Ammon's horn (tissue), 1 donor: ENCODE data around the gene BPHL.
"Not testable (repeated sequence)": the region's sequence is repeated elsewhere in the genome, so short reads cannot be mapped to it uniquely, and the experiment has no call there.

Experiments
- DNase-seq: peaks from one replicate; pipeline ENCODE4 v3.0.0-alpha.2; 2016; ENCODE audit warnings: low spot score

Gene BPHL

GRCh38 chr6:3118353-3119039 is at the start of gene BPHL:
TSS of gene BPHL (plus strand) at chr6:3118711. CDS start at chr6:3118741, 30 bp downstream.
- peak; percentile 98 for DNase-seq

- DNase-seq, result no peak
These were observed 46.9 kb upstream of the BPHL start for GRCh38 chr6:3071568-3071967.

GRCh38 chr6:3072798-3073197 is 45.7 kb upstream of the BPHL start:
- no peak for DNase-seq

GRCh38 chr6:3073382-3073781 is 45.1 kb upstream of the BPHL start:
- DNase-seq, result no peak

GRCh38 chr6:3075772-3076113 is 42.8 kb upstream of the BPHL start:
- DNase-seq, result no peak

- no peak for DNase-seq
These were observed 42.2 kb upstream of the BPHL start for GRCh38 chr6:3076320-3076719.

- no peak for DNase-seq
These were observed 41.1 kb upstream of the BPHL start for GRCh38 chr6:3077430-3077829.

- not testable (repeated sequence) for DNase-seq
These were observed 39.6 kb upstream of the BPHL start for GRCh38 chr6:3078952-3079351.

GRCh38 chr6:3079682-3080081 is 38.8 kb upstream of the BPHL start:
- no peak for DNase-seq

- peak; percentile 43 for DNase-seq
These were observed 36.6 kb upstream of the BPHL start for GRCh38 chr6:3081960-3082359.

- peak; percentile 19 for DNase-seq
These were observed 33.4 kb upstream of the BPHL start for GRCh38 chr6:3085074-3085473.

GRCh38 chr6:3086282-3086946 is 32.1 kb upstream of the BPHL start:
- DNase-seq, result no peak

- DNase-seq, result no peak
These were observed 30.1 kb upstream of the BPHL start for GRCh38 chr6:3088446-3088845.

- DNase-seq, result no peak
These were observed 29.5 kb upstream of the BPHL start for GRCh38 chr6:3088968-3089367.

- DNase-seq, result no peak
These were observed 28.5 kb upstream of the BPHL start for GRCh38 chr6:3090013-3090412.

- DNase-seq, result no peak
These were observed 23.7 kb upstream of the BPHL start for GRCh38 chr6:3094815-3095214.

GRCh38 chr6:3102875-3103274 is 15.6 kb upstream of the BPHL start:
- DNase-seq, result no peak

GRCh38 chr6:3108746-3109414 is 9.6 kb upstream of the BPHL start:
- DNase-seq, result no peak

- DNase-seq, result no peak
These were observed 8.8 kb upstream of the BPHL start for GRCh38 chr6:3109761-3110160.

GRCh38 chr6:3114377-3114776 is 4.1 kb upstream of the BPHL start:
- DNase-seq, result no peak

- DNase-seq, result no peak
These were observed 579 bp upstream of the BPHL start for GRCh38 chr6:3117912-3118352.

- DNase-seq, result no peak
These were observed 671 bp downstream of the BPHL start for GRCh38 chr6:3119040-3119723.

- DNase-seq, result no peak
These were observed 2.2 kb downstream of the BPHL start for GRCh38 chr6:3120765-3121089.
